Neural cell (in vitro differentiated cells): ENCODE measurements around the gene VSIR. TPM values are rescaled to one million over a fixed set of nuclear protein-coding genes. Genes with fewer than 3 reads are reported as not detected.

Experiments used
- H2AFZ ChIP-seq: fragments of 200-600, 300-800 bp; sonication (generic), shearing (Covaris generic); 2 replicates; pipeline ENCODE4 v1.6.0; 2014; ENCODE audit warnings: low read depth, mild to moderate bottlenecking, antibody characterized with exemption, low read length, moderate library complexity
- H3F3A ChIP-seq: fragments of 200-600 bp; shearing (Covaris generic); 2 replicates; pipeline ENCODE4 v1.6.1; 2016; ENCODE audit warnings: mild to moderate bottlenecking, moderate library complexity, mixed read lengths, antibody characterized with exemption, low read length; ENCODE audit not compliant: insufficient read depth, poor library complexity, severe bottlenecking
- H3K27ac ChIP-seq: fragments of 200-600, 300-800 bp; sonication (generic), shearing (Covaris generic); 2 replicates; pipeline ENCODE4 v1.5.1; 2014; ENCODE audit warnings: mild to moderate bottlenecking, low read length, moderate library complexity
- H3K27me3 ChIP-seq: fragments of 300-800, 200-600 bp; sonication (generic), shearing (Covaris generic); 2 replicates; pipeline ENCODE4 v1.6.0; 2014; ENCODE audit warnings: mild to moderate bottlenecking, low read depth, low read length, moderate library complexity; ENCODE audit not compliant: insufficient read depth
- H3K36me3 ChIP-seq: fragments of 300-800, 200-600 bp; sonication (generic), shearing (Covaris generic); 2 replicates; pipeline ENCODE4 v1.5.1; 2014; ENCODE audit warnings: mild to moderate bottlenecking, antibody characterized with exemption, low read length, moderate library complexity; ENCODE audit not compliant: insufficient read depth
- H3K4me2 ChIP-seq: fragments of 300-800, 200-600 bp; sonication (generic), shearing (Covaris generic); 2 replicates; pipeline ENCODE4 v1.6.0; 2014; ENCODE audit warnings: mild to moderate bottlenecking, low read length
- H3K4me3 ChIP-seq: fragments of 300-800, 200-600 bp; sonication (generic), shearing (Covaris generic); 2 replicates; pipeline ENCODE4 v1.5.1; 2014; ENCODE audit warnings: mild to moderate bottlenecking, low read length, moderate library complexity
- H3K79me2 ChIP-seq: fragments of 200-600 bp; shearing (Covaris generic); replicated peaks from 2 replicates; pipeline ENCODE4 v1.6.0; 2014; ENCODE audit warnings: mild to moderate bottlenecking, low read length, moderate library complexity; ENCODE audit not compliant: insufficient read depth
- H3K9ac ChIP-seq: fragments of 300-800, 200-600 bp; sonication (generic), shearing (Covaris generic); 2 replicates; pipeline ENCODE4 v1.6.1; 2016; ENCODE audit warnings: mild to moderate bottlenecking, low read length, mixed read lengths
- H3K9me2 ChIP-seq: fragments of 200-600 bp; shearing (Covaris generic); 2 replicates; pipeline ENCODE4 v1.6.1; 2016; ENCODE audit warnings: mild to moderate bottlenecking, low read length, mixed read lengths; ENCODE audit not compliant: insufficient read depth
- H3K9me3 ChIP-seq: fragments of 200-600, 300-800 bp; sonication (generic), shearing (Covaris generic); 2 replicates; pipeline ENCODE4 v1.6.1; 2016; ENCODE audit warnings: mild to moderate bottlenecking, mixed run types, low read length, moderate library complexity, mixed read lengths
- H4K20me1 ChIP-seq: fragments of 200-600 bp; shearing (Covaris generic); 2 replicates; pipeline ENCODE4 v1.6.1; 2016; ENCODE audit warnings: mild to moderate bottlenecking, mixed run types; ENCODE audit not compliant: insufficient read depth
- CTCF ChIP-seq: fragments of 450-650 bp; IDR thresholded peaks from 2 replicates; pipeline ENCODE4 v1.5.1; 2014; ENCODE audit warnings: antibody characterized with exemption, mild to moderate bottlenecking, moderate library complexity; ENCODE audit not compliant: poor library complexity, severe bottlenecking
- EP300 ChIP-seq: fragments of 450-650 bp; conservative IDR thresholded peaks from 2 replicates; pipeline ENCODE4 v1.6.1; 2014; ENCODE audit warnings: antibody characterized with exemption, mild to moderate bottlenecking, moderate library complexity; ENCODE audit not compliant: poor library complexity, severe bottlenecking
- EZH2 ChIP-seq: fragments of 200-600, 300-800 bp; shearing (Covaris generic), sonication (generic); IDR thresholded peaks from 2 replicates; pipeline ENCODE4 v1.6.1; 2014; ENCODE audit warnings: antibody characterized with exemption, low read length, borderline replicate concordance, mild to moderate bottlenecking; ENCODE audit not compliant: insufficient read depth, poor library complexity, severe bottlenecking
- MXI1 ChIP-seq: fragments of 450-650 bp; conservative IDR thresholded peaks from 2 replicates; pipeline ENCODE4 v1.6.1; 2014; ENCODE audit warnings: antibody characterized with exemption, mild to moderate bottlenecking; ENCODE audit not compliant: poor library complexity, severe bottlenecking
- POLR2AphosphoS5 ChIP-seq: IDR thresholded peaks from 2 replicates; pipeline ENCODE4 v1.6.1; 2012
- RAD21 ChIP-seq: fragments of 450-650 bp; conservative IDR thresholded peaks from 2 replicates; pipeline ENCODE4 v1.6.1; 2014; ENCODE audit warnings: antibody characterized with exemption, mild to moderate bottlenecking, moderate library complexity
- REST ChIP-seq: IDR thresholded peaks from 2 replicates; pipeline ENCODE4 v1.6.1; 2012; ENCODE audit warnings: borderline replicate concordance
- SMC3 ChIP-seq: fragments of 450-650 bp; conservative IDR thresholded peaks from 2 replicates; pipeline ENCODE4 v1.6.1; 2014; ENCODE audit warnings: antibody characterized with exemption, mild to moderate bottlenecking, moderate library complexity; ENCODE audit not compliant: poor library complexity
- TAF1 ChIP-seq: IDR thresholded peaks from 2 replicates; pipeline ENCODE4 v1.6.1; 2012; ENCODE audit warnings: low read depth
- polyA plus RNA-seq: library from polyadenylated mRNA; depleted of rRNA; stranded (reverse); fragments of >200 nt; gene quantifications from 2 replicates; pipeline ENCODE4 v1.2.3, GENCODE V29; 2014

Gene VSIR
- polyA plus RNA-seq, 1 donor from 2014 or later: not detected

GRCh38 chr10:71706216-71707121, 66.9 kb downstream of the VSIR start:
- Histone ChIP-seq H3K79me2 (no peaks in the 10 kb centered on the region), H3K4me3 (no peak overlapping the region), H3K4me2 (no peak overlapping the region), H3K36me3 (no peaks in the 10 kb centered on the region), H2AFZ (no peak overlapping the region), H3K9me3 (no peaks in the 10 kb centered on the region), H3K27ac (no peak overlapping the region), H3K9me2 (no peaks in the 10 kb centered on the region), H3K27me3 (no peaks in the 10 kb centered on the region), H4K20me1 (no peaks in the 10 kb centered on the region), H3K9ac (no peak overlapping the region), H3F3A (no peaks in the 10 kb centered on the region)
- TF ChIP-seq EP300 (no peak), POLR2AphosphoS5 (no peak), TAF1 (no peak), MXI1 (no peak), EZH2 (no peak), SMC3 (no peak), CTCF (no peak), REST (no peak)

- Histone ChIP-seq H3K79me2 (no peaks in the 10 kb centered on the region), H3K27ac (no peak overlapping the region), H4K20me1 (no peaks in the 10 kb centered on the region), H3K9ac (no peak overlapping the region), H3K4me3 (no peak overlapping the region), H3F3A (no peaks in the 10 kb centered on the region), H3K4me2 (no peak overlapping the region), H3K9me3 (no peaks in the 10 kb centered on the region), H2AFZ (no peak overlapping the region), H3K27me3 (no peaks in the 10 kb centered on the region), H3K36me3 (no peaks in the 10 kb centered on the region), H3K9me2 (no peaks in the 10 kb centered on the region)
- TF ChIP-seq RAD21: no peak
- no peak for TF ChIP-seq TAF1
- no peak for TF ChIP-seq REST
- TF ChIP-seq EP300: no peak
- no peak for TF ChIP-seq SMC3
- no peak for TF ChIP-seq MXI1
Measured at GRCh38 chr10:71705582-71705981, 67.7 kb downstream of the VSIR start.
